ENCODE data around the gene CCT8L2.
"Not testable (repeated sequence)": the region's sequence is repeated elsewhere in the genome, so short reads cannot be mapped to it uniquely, and the experiment has no call there.

Gene CCT8L2

GRCh38 chr22:16608931-16609330, 16.3 kb upstream of the CCT8L2 start:
- Histone ChIP-seq H3K9me3 (ENCODE audit: low read depth, low read length) (no peaks in the 10 kb centered on the region), H3K36me3 (ENCODE audit: insufficient read depth, low read length) (no peaks in the 10 kb centered on the region), H3K9ac (ENCODE audit: insufficient read length) (no peak overlapping the region), H3K4me3 (no peak overlapping the region), H3K27ac (no peak overlapping the region)
- TF ChIP-seq EZH2 (IDR thresholded peaks at IDR 0.05) (no peak), POLR2AphosphoS5 (IDR thresholded peaks at IDR 0.05; ENCODE audit: borderline replicate concordance, low read depth, low read length) (no peak), FOXP2 (optimal IDR thresholded peaks at IDR 0.05; ENCODE audit: control extremely low read depth, extremely low read length, insufficient read depth) (no peak)
- DNase-seq (ENCODE audit: low read depth, low spot score): no peak

- not testable (repeated sequence) for H3K9me3 ChIP-seq (ENCODE audit: low read depth, low read length); H3K9ac ChIP-seq (ENCODE audit: insufficient read length); DNase-seq (ENCODE audit: low read depth, low spot score); H3K36me3 ChIP-seq (ENCODE audit: insufficient read depth, low read length); H3K27ac ChIP-seq; H3K4me3 ChIP-seq
These were observed 11.8 kb upstream of the CCT8L2 start for GRCh38 chr22:16604257-16604998.

GRCh38 chr22:16603770-16604242, 11.2 kb upstream of the CCT8L2 start:
- not testable (repeated sequence) for H3K9ac ChIP-seq (ENCODE audit: insufficient read length); H3K27ac ChIP-seq; H3K4me3 ChIP-seq; H3K36me3 ChIP-seq (ENCODE audit: insufficient read depth, low read length); H3K9me3 ChIP-seq (ENCODE audit: low read depth, low read length); DNase-seq (ENCODE audit: low read depth, low spot score)

- no peak overlapping the region for H3K9ac ChIP-seq (ENCODE audit: insufficient read length)
- no peaks in the 10 kb centered on the region for H3K9me3 ChIP-seq (ENCODE audit: low read depth, low read length)
- peak overlapping the region; percentile 72 for H3K4me3 ChIP-seq
- no peak for DNase-seq (ENCODE audit: low read depth, low spot score)
- no peaks in the 10 kb centered on the region for H3K36me3 ChIP-seq (ENCODE audit: insufficient read depth, low read length)
- no peak overlapping the region for H3K27ac ChIP-seq
- TF ChIP-seq EZH2 (IDR thresholded peaks at IDR 0.05): no peak
- no peak for TF ChIP-seq POLR2AphosphoS5 (IDR thresholded peaks at IDR 0.05; ENCODE audit: borderline replicate concordance, low read depth, low read length)
- no peak for TF ChIP-seq FOXP2 (optimal IDR thresholded peaks at IDR 0.05; ENCODE audit: control extremely low read depth, extremely low read length, insufficient read depth)
These were observed 10.8 kb upstream of the CCT8L2 start for GRCh38 chr22:16603448-16603768.

GRCh38 chr22:16602728-16603447, 10.3 kb upstream of the CCT8L2 start:
- H3K36me3 ChIP-seq (ENCODE audit: insufficient read depth, low read length); H3K9ac ChIP-seq (ENCODE audit: insufficient read length); H3K27ac ChIP-seq; H3K9me3 ChIP-seq (ENCODE audit: low read depth, low read length); DNase-seq (ENCODE audit: low read depth, low spot score): not testable (repeated sequence)
- peak overlapping the region; percentile 72 for H3K4me3 ChIP-seq

GRCh38 chr22:16602224-16602727, 9.7 kb upstream of the CCT8L2 start:
- H3K36me3 ChIP-seq (ENCODE audit: insufficient read depth, low read length); H3K9ac ChIP-seq (ENCODE audit: insufficient read length); DNase-seq (ENCODE audit: low read depth, low spot score); H3K9me3 ChIP-seq (ENCODE audit: low read depth, low read length); H3K27ac ChIP-seq: not testable (repeated sequence)
- peak overlapping the region; percentile 74 for H3K4me3 ChIP-seq

GRCh38 chr22:16601437-16602223, 9.0 kb upstream of the CCT8L2 start:
- Histone ChIP-seq H3K9me3 (ENCODE audit: low read depth, low read length) (no peaks in the 10 kb centered on the region), H3K4me3 (peak overlapping the region; percentile 74), H3K27ac (no peak overlapping the region), H3K9ac (ENCODE audit: insufficient read length) (peak overlapping the region; percentile 57), H3K36me3 (ENCODE audit: insufficient read depth, low read length) (no peaks in the 10 kb centered on the region)
- TF ChIP-seq POLR2AphosphoS5 (IDR thresholded peaks at IDR 0.05; ENCODE audit: borderline replicate concordance, low read depth, low read length): no peak
- no peak for TF ChIP-seq FOXP2 (optimal IDR thresholded peaks at IDR 0.05; ENCODE audit: control extremely low read depth, extremely low read length, insufficient read depth)
- no peak for TF ChIP-seq EZH2 (IDR thresholded peaks at IDR 0.05)
- no peak for DNase-seq (ENCODE audit: low read depth, low spot score)

GRCh38 chr22:16600644-16601436, 8.2 kb upstream of the CCT8L2 start:
- H3K27ac ChIP-seq; DNase-seq (ENCODE audit: low read depth, low spot score); H3K9me3 ChIP-seq (ENCODE audit: low read depth, low read length); H3K36me3 ChIP-seq (ENCODE audit: insufficient read depth, low read length); H3K9ac ChIP-seq (ENCODE audit: insufficient read length): not testable (repeated sequence)
- H3K4me3 ChIP-seq: peak overlapping the region; percentile 74

- not testable (repeated sequence) for H3K9me3 ChIP-seq (ENCODE audit: low read depth, low read length); H3K9ac ChIP-seq (ENCODE audit: insufficient read length); H3K27ac ChIP-seq; DNase-seq (ENCODE audit: low read depth, low spot score); H3K4me3 ChIP-seq; H3K36me3 ChIP-seq (ENCODE audit: insufficient read depth, low read length)
These were observed 7.0 kb upstream of the CCT8L2 start for GRCh38 chr22:16599648-16600047.

- H3K36me3 ChIP-seq (ENCODE audit: insufficient read depth, low read length); H3K9me3 ChIP-seq (ENCODE audit: low read depth, low read length); H3K9ac ChIP-seq (ENCODE audit: insufficient read length); H3K27ac ChIP-seq; H3K4me3 ChIP-seq; DNase-seq (ENCODE audit: low read depth, low spot score): not testable (repeated sequence)
These were observed 2.6 kb upstream of the CCT8L2 start for GRCh38 chr22:16595251-16595650.

Measured in SK-N-MC (cell line).